Gastroesophageal sphincter (tissue), 4 donors: ENCODE results near the gene SLC2A13. TPM values are rescaled to one million over a fixed set of nuclear protein-coding genes. Genes with fewer than 3 reads are reported as not detected.

Experiments used
- ATAC-seq: fragments of 150-250 bp; one replicate; pipeline ENCODE4 v1.9.1; 2016; ENCODE audit warnings: mild to moderate bottlenecking, moderate library complexity
- H3K27ac ChIP-seq, 4 donors: fragments of 200-600 bp; sonication (generic) in 3 of 4; 1 replicate in 3 of 4; 2 replicates in 1 of 4; pipeline ENCODE4 v1.5.1; 2016 to 2019
- H3K27me3 ChIP-seq: fragments of 200-600 bp; sonication (generic); one replicate; pipeline ENCODE4 v1.5.1; 2019
- H3K36me3 ChIP-seq, 2 donors: fragments of 200-600 bp; sonication (generic); one replicate each; pipeline ENCODE4 v1.5.1; 2019; ENCODE audit warnings: control low read depth in 1 of 2
- H3K4me1 ChIP-seq, 3 donors: fragments of 200-600 bp; sonication (generic); 1 replicate in 2 of 3; 2 replicates in 1 of 3; pipeline ENCODE4 v1.5.1; 2016 to 2019; ENCODE audit warnings: control low read depth in 2 of 3
- H3K4me3 ChIP-seq, 2 donors: fragments of 200-600 bp; sonication (generic); one replicate each; pipeline ENCODE4 v1.5.1; 2019; ENCODE audit warnings: mild to moderate bottlenecking in 1 of 2, moderate library complexity in 1 of 2
- H3K9me3 ChIP-seq, 3 donors: fragments of 200-600 bp; sonication (generic); one replicate each; pipeline ENCODE4 v1.5.1; 2017 to 2019; ENCODE audit warnings: control low read depth in 2 of 3
- EP300 ChIP-seq: sonication (generic); formaldehyde crosslinking; IDR thresholded peaks from one replicate; pipeline ENCODE4 v1.6.1; 2017; ENCODE audit warnings: antibody characterized with exemption, mild to moderate bottlenecking
- POLR2A ChIP-seq, 2 donors: fragments of 450-650 bp; IDR thresholded peaks; one replicate each; pipeline ENCODE4 v1.6.1; 2017; ENCODE audit warnings: antibody characterized with exemption in 2 of 2, mild to moderate bottlenecking in 2 of 2, moderate library complexity in 1 of 2
- POLR2AphosphoS5 ChIP-seq: sonication (generic); formaldehyde crosslinking; IDR thresholded peaks from one replicate; pipeline ENCODE4 v1.6.1; 2017; ENCODE audit warnings: antibody characterized with exemption
- WGBS, 2 donors: methylation state at CpG; one replicate each; pipeline ENCODE4 v1.1.5; 2018; ENCODE audit warnings: low coverage in 1 of 2; 5-methylcytosine and 5-hydroxymethylcytosine counted together
- total RNA-seq, 4 donors: library from RNA; depleted of rRNA; stranded (reverse); fragments of >200 nt; gene quantifications; one replicate each; pipeline ENCODE4 v1.1.0, GENCODE V29; 2016
- TF ChIP-seq, protein P1 (sequence below), 4 experiments: fragments of 200-600 bp in 2 of 4; fragments of 450-650 bp in 2 of 4; sonication (generic) in 1 of 4; IDR thresholded peaks; one replicate each; pipeline ENCODE4 v1.5.1; 2017 to 2019; ENCODE audit warnings: antibody characterized with exemption in 4 of 4, mild to moderate bottlenecking in 2 of 4, moderate library complexity in 2 of 4

The SLC2A13 gene
- total RNA-seq, 4 donors from 2014 or later: 20.4 to 38.3 (median 22.3) TPM

DNA sequence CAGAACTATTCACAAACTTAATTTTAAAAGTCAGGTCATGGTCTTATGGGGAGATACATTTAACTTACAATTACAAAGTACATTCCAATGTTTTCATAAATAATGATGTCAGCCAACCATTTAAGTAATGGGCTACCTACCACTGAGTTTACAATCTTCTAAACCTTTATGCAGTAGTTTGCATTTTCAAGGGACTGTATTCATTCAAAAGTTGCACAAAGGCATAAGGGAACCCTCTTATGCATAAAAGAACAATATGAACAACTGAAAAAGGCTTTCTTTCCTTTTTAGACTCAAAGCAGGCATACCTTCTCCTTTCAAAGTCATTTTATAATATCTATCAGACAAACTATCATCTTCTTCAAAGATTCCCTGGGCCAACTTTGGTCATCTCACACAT lies 230.2 kb downstream of the SLC2A13 start:
- H3K4me3 ChIP-seq: no peak overlapping the region
- TF ChIP-seq POLR2AphosphoS5 (no peak), EP300 (no peak), POLR2A (IDR thresholded peaks at IDR 0.05) (no peak)
- TF ChIP-seq, protein P1, sequence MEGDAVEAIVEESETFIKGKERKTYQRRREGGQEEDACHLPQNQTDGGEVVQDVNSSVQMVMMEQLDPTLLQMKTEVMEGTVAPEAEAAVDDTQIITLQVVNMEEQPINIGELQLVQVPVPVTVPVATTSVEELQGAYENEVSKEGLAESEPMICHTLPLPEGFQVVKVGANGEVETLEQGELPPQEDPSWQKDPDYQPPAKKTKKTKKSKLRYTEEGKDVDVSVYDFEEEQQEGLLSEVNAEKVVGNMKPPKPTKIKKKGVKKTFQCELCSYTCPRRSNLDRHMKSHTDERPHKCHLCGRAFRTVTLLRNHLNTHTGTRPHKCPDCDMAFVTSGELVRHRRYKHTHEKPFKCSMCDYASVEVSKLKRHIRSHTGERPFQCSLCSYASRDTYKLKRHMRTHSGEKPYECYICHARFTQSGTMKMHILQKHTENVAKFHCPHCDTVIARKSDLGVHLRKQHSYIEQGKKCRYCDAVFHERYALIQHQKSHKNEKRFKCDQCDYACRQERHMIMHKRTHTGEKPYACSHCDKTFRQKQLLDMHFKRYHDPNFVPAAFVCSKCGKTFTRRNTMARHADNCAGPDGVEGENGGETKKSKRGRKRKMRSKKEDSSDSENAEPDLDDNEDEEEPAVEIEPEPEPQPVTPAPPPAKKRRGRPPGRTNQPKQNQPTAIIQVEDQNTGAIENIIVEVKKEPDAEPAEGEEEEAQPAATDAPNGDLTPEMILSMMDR (IDR thresholded peaks at IDR 0.05): no peak
- no peak for ATAC-seq
- no peaks in the 10 kb centered on the region for H3K27me3 ChIP-seq
- no peaks in the 10 kb centered on the region for H3K36me3 ChIP-seq
- H3K9me3 ChIP-seq: no peaks in the 10 kb centered on the region
- no peak overlapping the region for H3K27ac ChIP-seq
- H3K4me1 ChIP-seq: no peaks in the 10 kb centered on the region

DNA sequence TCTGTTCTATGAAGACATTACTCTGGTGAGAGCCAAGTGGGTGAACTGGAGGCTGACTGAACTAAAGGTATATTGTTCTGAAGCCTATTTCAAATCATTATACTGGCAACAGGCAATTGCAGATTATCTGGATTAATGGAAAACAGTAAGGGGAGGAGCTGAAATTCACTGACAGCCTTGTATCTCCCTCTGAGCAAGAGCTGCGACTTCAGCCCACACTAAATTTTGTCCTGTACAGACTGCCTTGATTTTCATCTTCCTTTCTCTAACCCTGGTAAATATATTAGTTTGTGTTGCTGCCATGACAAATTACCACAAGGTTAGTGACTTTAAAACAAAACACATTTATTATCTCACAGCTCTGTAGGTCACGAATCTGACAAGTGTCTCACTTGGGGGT lies 231.1 kb downstream of the SLC2A13 start:
- no peak overlapping the region for H3K27ac ChIP-seq
- no peak for ATAC-seq
- no peak for TF ChIP-seq POLR2AphosphoS5
- TF ChIP-seq EP300: no peak
- TF ChIP-seq, protein P1 (IDR thresholded peaks at IDR 0.05): no peak
- no peak for TF ChIP-seq POLR2A (IDR thresholded peaks at IDR 0.05)
- H3K4me3 ChIP-seq: no peak overlapping the region
- H3K4me1 ChIP-seq: no peaks in the 10 kb centered on the region
- no peaks in the 10 kb centered on the region for H3K27me3 ChIP-seq
- H3K9me3 ChIP-seq: no peaks in the 10 kb centered on the region
- 80 to 90% methylated on average over 2 of the region's 2 CpGs for WGBS, 2 donors
- no peaks in the 10 kb centered on the region for H3K36me3 ChIP-seq

DNA sequence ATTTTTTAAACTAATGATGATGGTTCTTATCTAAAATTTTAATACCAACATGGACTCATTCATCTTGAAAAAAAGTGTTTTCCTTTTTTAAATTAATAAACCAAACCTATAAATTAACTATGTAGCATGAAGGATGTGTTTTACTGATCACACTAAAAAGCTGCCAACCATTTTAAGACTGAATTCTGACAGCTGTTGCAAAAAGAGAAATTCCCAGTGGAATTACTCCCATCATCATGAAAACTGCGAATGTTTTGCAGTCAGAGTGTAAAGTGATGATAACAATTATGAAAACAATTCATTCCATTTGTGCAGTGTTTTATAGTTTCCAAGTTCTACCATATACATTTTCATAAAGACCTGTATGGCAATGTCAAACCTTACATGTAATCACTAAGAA lies 232.8 kb downstream of the SLC2A13 start:
- Histone ChIP-seq H3K36me3 (no peaks in the 10 kb centered on the region), H3K4me1 (no peaks in the 10 kb centered on the region), H3K9me3 (no peaks in the 10 kb centered on the region), H3K27ac (no peak overlapping the region), H3K27me3 (no peaks in the 10 kb centered on the region), H3K4me3 (no peak overlapping the region)
- TF ChIP-seq, protein P1 (IDR thresholded peaks at IDR 0.05): no peak
- TF ChIP-seq EP300: no peak
- TF ChIP-seq POLR2A (IDR thresholded peaks at IDR 0.05): no peak
- no peak for TF ChIP-seq POLR2AphosphoS5
- 75 to 76% methylated on average over 1 of the region's 1 CpG for WGBS, 2 donors
- ATAC-seq: no peak

DNA sequence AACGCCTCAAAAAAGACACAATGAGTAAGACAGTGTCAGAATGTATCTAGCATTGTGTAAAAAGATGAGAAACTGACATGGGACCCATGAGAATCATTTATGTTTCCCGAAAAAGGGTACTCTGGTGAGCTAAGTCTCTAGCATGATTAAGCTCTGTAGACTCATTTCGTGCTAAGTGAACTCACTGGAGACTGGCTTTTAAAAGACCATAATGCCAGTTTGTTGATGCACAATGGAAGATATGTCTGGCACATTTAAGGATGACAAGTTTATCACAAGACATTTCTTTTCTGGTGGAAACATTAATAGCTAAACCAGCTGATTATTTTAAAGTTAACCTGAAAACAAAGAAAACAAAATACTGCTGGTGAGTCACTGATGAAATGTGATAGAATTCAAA lies 233.5 kb downstream of the SLC2A13 start:
- Histone ChIP-seq H3K27ac (no peak overlapping the region), H3K4me3 (no peak overlapping the region), H3K36me3 (no peaks in the 10 kb centered on the region), H3K9me3 (no peaks in the 10 kb centered on the region), H3K4me1 (no peaks in the 10 kb centered on the region), H3K27me3 (no peaks in the 10 kb centered on the region)
- WGBS, 2 donors: 70 to 89% methylated on average over 3 of the region's 3 CpGs
- TF ChIP-seq POLR2AphosphoS5: no peak
- TF ChIP-seq EP300: no peak
- TF ChIP-seq, protein P1 (IDR thresholded peaks at IDR 0.05): no peak
- ATAC-seq: no peak

DNA sequence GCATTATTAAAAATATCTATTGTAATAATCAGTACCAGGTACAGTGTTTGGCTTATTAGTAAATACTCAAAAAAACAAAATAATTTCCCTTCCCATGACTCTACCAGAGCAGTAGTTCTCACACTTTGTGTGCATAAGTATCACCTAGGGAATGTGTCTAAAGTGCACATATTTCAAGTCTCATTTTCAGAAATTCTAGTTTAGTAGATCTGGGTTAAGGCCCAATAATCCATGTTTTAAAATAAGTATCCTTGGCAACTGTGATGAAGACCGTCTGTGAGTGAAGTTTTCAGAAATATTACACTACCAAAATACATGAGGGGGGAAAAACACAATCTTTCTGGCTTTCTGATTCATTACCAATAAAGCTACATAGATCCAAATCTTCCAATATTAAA lies 237.6 kb downstream of the SLC2A13 start:
- Histone ChIP-seq H3K9me3 (no peaks in the 10 kb centered on the region), H3K27ac (no peak overlapping the region), H3K36me3 (peaks cover 0 to 9% of the 10 kb centered on the region in 2 donors), H3K4me1 (no peaks in the 10 kb centered on the region), H3K4me3 (no peak overlapping the region), H3K27me3 (no peaks in the 10 kb centered on the region)
- WGBS, 2 donors: 73 to 91% methylated on average over 1 of the region's 1 CpG
- ATAC-seq: no peak
- TF ChIP-seq POLR2A (IDR thresholded peaks at IDR 0.05): no peak
- no peak for TF ChIP-seq POLR2AphosphoS5
- TF ChIP-seq EP300: no peak
- TF ChIP-seq, protein P1 (IDR thresholded peaks at IDR 0.05): no peak
